ENCODE results near the gene FNTB. TPM values are rescaled to one million over a fixed set of nuclear protein-coding genes. Genes with fewer than 3 reads are reported as not detected.

FNTB gene
- total and polyA plus RNA-seq, 3 donors from 2014 or later = 43.2 to 68.1 (median 52.5) TPM

- WGBS, 2 donors = 79 to 82% methylated on average over 16 to 17 of the region's 17 CpGs
- intact Hi-C loops (cut with DNase I; ENCODE audit: low total_unique reads) = no loop called here
- Histone ChIP-seq H3K36me3 (ENCODE audit: low read depth, missing control alignments) (no peaks in the 10 kb centered on the region), H3K4me3 (no peak overlapping the region), H3K27ac (peak overlapping the region in 1 of 2 donors; percentile 22), H3K9me3 (no peaks in the 10 kb centered on the region), H3K27me3 (no peaks in the 10 kb centered on the region), H3K4me1 (peaks cover 9% of the 10 kb centered on the region)
- TF ChIP-seq POLR2A (IDR thresholded peaks at IDR 0.05) (no peak), CTCF (IDR thresholded peaks at IDR 0.05) (no peak)
- no peak for DNase-seq
These were observed 89.1 kb downstream of the FNTB start for GRCh38 chr14:65075628-65076325.

GRCh38 chr14:65077318-65077717 is 90.6 kb downstream of the FNTB start:
- intact Hi-C loops (cut with DNase I; ENCODE audit: low total_unique reads) = no loop called here
- H3K36me3 ChIP-seq (ENCODE audit: low read depth, missing control alignments) = no peaks in the 10 kb centered on the region
- 97 to 98% methylated on average over 2 of the region's 2 CpGs for WGBS, 2 donors
- no peak overlapping the region for H3K27ac ChIP-seq
- no peak overlapping the region for H3K4me3 ChIP-seq
- TF ChIP-seq CTCF (IDR thresholded peaks at IDR 0.05) (no peak), POLR2A (IDR thresholded peaks at IDR 0.05) (no peak)
- H3K4me1 ChIP-seq = peaks cover 18% of the 10 kb centered on the region
- H3K9me3 ChIP-seq = no peaks in the 10 kb centered on the region
- no peaks in the 10 kb centered on the region for H3K27me3 ChIP-seq
- DNase-seq = no peak

- peaks cover 27% of the 10 kb centered on the region for H3K4me1 ChIP-seq
- DNase-seq = no peak
- no peak overlapping the region for H3K4me3 ChIP-seq
- no peaks in the 10 kb centered on the region for H3K9me3 ChIP-seq
- H3K27me3 ChIP-seq = no peaks in the 10 kb centered on the region
- intact Hi-C loops (cut with DNase I; ENCODE audit: low total_unique reads) = no loop called here
- 82 to 87% methylated on average over 6 of the region's 6 CpGs for WGBS, 2 donors
- H3K36me3 ChIP-seq (ENCODE audit: low read depth, missing control alignments) = no peaks in the 10 kb centered on the region
- peak overlapping the region in 1 of 2 donors; percentile 82 for H3K27ac ChIP-seq
- TF ChIP-seq POLR2A (IDR thresholded peaks at IDR 0.05) (no peak), CTCF (IDR thresholded peaks at IDR 0.05) (no peak)
These were observed 92.5 kb downstream of the FNTB start for GRCh38 chr14:65079201-65079600.

GRCh38 chr14:65079768-65080167 is 93.1 kb downstream of the FNTB start:
- TF ChIP-seq POLR2A (IDR thresholded peaks at IDR 0.05) (no peak), CTCF (IDR thresholded peaks at IDR 0.05) (no peak)
- H3K4me1 ChIP-seq = peaks cover 27% of the 10 kb centered on the region
- intact Hi-C loops (cut with DNase I; ENCODE audit: low total_unique reads) = no loop called here
- peak overlapping the region in 1 of 2 donors; percentile 82 for H3K27ac ChIP-seq
- no peaks in the 10 kb centered on the region for H3K36me3 ChIP-seq (ENCODE audit: low read depth, missing control alignments)
- WGBS, 2 donors = 90 to 92% methylated on average over 5 of the region's 5 CpGs
- H3K4me3 ChIP-seq = no peak overlapping the region
- no peaks in the 10 kb centered on the region for H3K9me3 ChIP-seq
- no peak for DNase-seq
- H3K27me3 ChIP-seq = no peaks in the 10 kb centered on the region
